ENCODE data around the gene RASD1.

The RASD1 gene

DNA sequence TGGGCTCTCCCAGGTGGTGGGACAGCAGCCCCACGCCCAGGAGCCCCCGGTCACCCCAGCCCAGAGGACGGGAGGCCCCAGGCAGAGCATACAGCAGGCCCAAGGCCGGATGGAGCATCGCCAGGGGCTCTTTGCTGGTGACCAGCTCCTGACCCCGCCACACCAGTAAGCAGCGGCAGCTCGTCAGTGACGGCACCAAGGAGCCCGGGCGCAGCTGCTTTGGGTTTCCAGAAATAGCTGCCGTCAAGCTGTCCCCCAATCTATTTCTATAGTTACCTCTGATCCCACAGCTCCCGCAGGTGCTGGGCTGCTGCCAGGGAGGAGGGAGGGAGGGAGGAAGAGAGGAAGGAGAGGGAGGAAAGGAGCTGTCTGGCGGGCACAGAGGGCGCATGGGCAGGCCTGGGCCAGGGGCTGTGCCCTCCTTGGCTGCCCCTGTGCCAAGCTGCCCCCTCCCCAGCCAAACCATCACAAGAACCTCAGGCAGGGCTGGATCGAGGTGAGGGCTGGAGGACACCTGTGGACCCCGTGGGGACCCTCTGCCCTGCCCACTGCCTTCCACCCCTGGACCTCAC lies 10.8 kb upstream of the RASD1 start:
- TF ChIP-seq TAF1 (IDR thresholded peaks at IDR 0.05; ENCODE audit: borderline replicate concordance, insufficient read depth, low read length) (no peak), SIN3A (IDR thresholded peaks at IDR 0.05; ENCODE audit: borderline replicate concordance, insufficient read depth, low read length) (no peak), FOXP2 (optimal IDR thresholded peaks at IDR 0.05; ENCODE audit: borderline replicate concordance, extremely low read depth, extremely low read length, insufficient read depth) (no peak), REST (IDR thresholded peaks at IDR 0.05; ENCODE audit: insufficient read depth in 1 of 2, low read depth in 2 of 2, low read length in 2 of 2) (no peak), POLR2AphosphoS5 (IDR thresholded peaks at IDR 0.05; ENCODE audit: low read depth, low read length) (no peak)

- no peak for TF ChIP-seq FOXP2 (optimal IDR thresholded peaks at IDR 0.05; ENCODE audit: borderline replicate concordance, extremely low read depth, extremely low read length, insufficient read depth)
- no peak for TF ChIP-seq REST (IDR thresholded peaks at IDR 0.05; ENCODE audit: insufficient read depth in 1 of 2, low read depth in 2 of 2, low read length in 2 of 2)
- no peak for TF ChIP-seq POLR2AphosphoS5 (IDR thresholded peaks at IDR 0.05; ENCODE audit: low read depth, low read length)
- TF ChIP-seq SIN3A (IDR thresholded peaks at IDR 0.05; ENCODE audit: borderline replicate concordance, insufficient read depth, low read length): no peak
- TF ChIP-seq TAF1 (IDR thresholded peaks at IDR 0.05; ENCODE audit: borderline replicate concordance, insufficient read depth, low read length): no peak
Measured at GRCh38 chr17:17506181-17506741, 10.1 kb upstream of the RASD1 start.

DNA sequence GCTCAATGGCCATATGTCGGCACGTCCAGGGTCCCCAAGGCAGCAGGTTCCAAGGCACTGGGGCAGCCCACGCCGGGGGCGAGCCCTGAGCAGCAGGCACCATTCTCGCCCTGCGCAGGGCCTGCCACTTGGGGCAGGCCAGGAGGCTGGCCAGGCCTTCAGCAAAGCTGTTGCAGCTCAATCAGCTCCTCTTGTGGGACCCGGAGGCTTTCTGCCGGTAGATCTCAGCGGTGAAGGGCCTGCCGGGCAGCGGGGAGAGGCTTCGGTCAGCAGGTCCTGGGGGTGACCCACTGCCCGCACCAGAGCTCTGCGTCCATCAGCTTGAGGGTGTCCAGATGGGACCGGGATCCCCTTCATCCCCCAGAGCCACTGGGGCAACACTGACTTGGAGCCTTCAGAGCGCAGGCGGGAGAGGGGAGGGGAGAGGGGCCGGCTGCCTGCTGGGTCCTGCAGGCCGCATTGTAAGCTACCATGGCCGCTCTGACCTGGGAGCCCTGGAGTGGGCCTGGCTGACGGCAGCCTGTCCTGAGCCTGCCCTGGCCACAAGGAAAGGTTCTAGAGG lies 9.5 kb upstream of the RASD1 start:
- TF ChIP-seq SIN3A (IDR thresholded peaks at IDR 0.05; ENCODE audit: borderline replicate concordance, insufficient read depth, low read length) (no peak), REST (IDR thresholded peaks at IDR 0.05; ENCODE audit: insufficient read depth in 1 of 2, low read depth in 2 of 2, low read length in 2 of 2) (no peak), FOXP2 (optimal IDR thresholded peaks at IDR 0.05; ENCODE audit: borderline replicate concordance, extremely low read depth, extremely low read length, insufficient read depth) (no peak), TAF1 (IDR thresholded peaks at IDR 0.05; ENCODE audit: borderline replicate concordance, insufficient read depth, low read length) (no peak), POLR2AphosphoS5 (IDR thresholded peaks at IDR 0.05; ENCODE audit: low read depth, low read length) (no peak)

DNA sequence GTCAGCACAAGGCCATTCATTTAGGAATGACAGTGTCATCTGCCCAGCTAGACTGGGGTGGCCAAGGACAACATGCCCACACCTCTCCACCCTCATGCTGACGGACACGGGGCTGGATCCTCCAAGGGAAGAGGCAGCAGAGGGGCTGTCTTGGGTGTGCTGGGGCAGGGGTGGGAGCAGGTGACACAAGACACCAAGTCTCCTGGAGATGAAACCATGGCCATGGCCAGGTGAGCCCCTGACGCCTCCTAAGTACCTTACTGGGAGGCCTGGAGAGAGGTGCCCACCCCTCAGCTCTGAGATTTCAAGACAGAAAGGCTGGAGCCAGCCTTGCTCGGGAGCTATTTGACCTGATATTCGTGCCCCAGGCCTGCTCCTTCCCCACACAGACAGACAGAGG lies 9.0 kb upstream of the RASD1 start:
- TF ChIP-seq POLR2AphosphoS5 (IDR thresholded peaks at IDR 0.05; ENCODE audit: low read depth, low read length) (no peak), SIN3A (IDR thresholded peaks at IDR 0.05; ENCODE audit: borderline replicate concordance, insufficient read depth, low read length) (no peak), REST (IDR thresholded peaks at IDR 0.05; ENCODE audit: insufficient read depth in 1 of 2, low read depth in 2 of 2, low read length in 2 of 2) (no peak), FOXP2 (optimal IDR thresholded peaks at IDR 0.05; ENCODE audit: borderline replicate concordance, extremely low read depth, extremely low read length, insufficient read depth) (no peak), TAF1 (IDR thresholded peaks at IDR 0.05; ENCODE audit: borderline replicate concordance, insufficient read depth, low read length) (no peak)
